PC-9 (cell line): ENCODE results near the gene MYOM1. TPM values are rescaled to one million over a fixed set of nuclear protein-coding genes. Genes with fewer than 3 reads are reported as not detected.
"Not testable (repeated sequence)": the region's sequence is repeated elsewhere in the genome, so short reads cannot be mapped to it uniquely, and the experiment has no call there.

Experiments
- BruUV-seq: library from RNA; stranded (reverse); fragments of 400-500 nt; replicated peaks from 2 replicates; lab custom pipeline; 2021; lab: Mats Ljungman, UMichigan
- CTCF ChIA-PET: fragments of 300-600 bp; sonication (Branson Sonifier 250); formaldehyde crosslinking; loops from one replicate; lab custom pipeline; 2022; ENCODE audit warnings: antibody characterized with exemption; lab: Charles Lee
- POLR2A ChIA-PET: fragments of 300-600 bp; sonication (Branson Sonifier 250); formaldehyde crosslinking; loops from one replicate; lab custom pipeline; 2022; ENCODE audit warnings: antibody characterized with exemption; ENCODE audit not compliant: unreplicated experiment; lab: Charles Lee
- DNase-seq, 2 experiments: peaks; one replicate each; pipeline versions ENCODE4 v3.0.0 to v3.0.0-alpha.2; 2015 to 2022; ENCODE audit warnings: mixed read lengths in 1 of 2
- H2AFZ ChIP-seq: fragments of 200-600 bp; sonication (generic); 2 replicates; pipeline ENCODE4 v1.8.1; 2017; ENCODE audit warnings: antibody characterized with exemption
- H3F3A ChIP-seq: fragments of 200-600 bp; sonication (generic); 2 replicates; pipeline ENCODE4 v1.8.1; 2017; ENCODE audit warnings: antibody characterized with exemption, mild to moderate bottlenecking, low read depth; ENCODE audit not compliant: insufficient read depth
- H3K27ac ChIP-seq: fragments of 200-600 bp; sonication (generic); 2 replicates; pipeline ENCODE4 v1.6.1; 2016; ENCODE audit warnings: mixed run types
- H3K27me3 ChIP-seq: fragments of 200-600 bp; sonication (generic); 2 replicates; pipeline ENCODE4 v1.6.1; 2016; ENCODE audit warnings: low read depth, mixed run types; ENCODE audit not compliant: insufficient read depth
- H3K36me3 ChIP-seq: fragments of 200-600 bp; sonication (generic); 2 replicates; pipeline ENCODE4 v1.6.1; 2016; ENCODE audit warnings: low read depth, mixed run types
- H3K4me1 ChIP-seq: fragments of 200-600 bp; sonication (generic); replicated peaks from 2 replicates; pipeline ENCODE4 v1.6.1; 2016; ENCODE audit warnings: mixed run types; ENCODE audit not compliant: insufficient read depth
- H3K4me2 ChIP-seq: fragments of 200-600 bp; sonication (generic); 2 replicates; pipeline ENCODE4 v1.6.1; 2017; ENCODE audit warnings: mixed run types
- H3K4me3 ChIP-seq: fragments of 200-600 bp; sonication (generic); 2 replicates; pipeline ENCODE4 v1.6.1; 2016; ENCODE audit warnings: mixed run types
- H3K79me2 ChIP-seq: fragments of 200-600 bp; sonication (generic); 2 replicates; pipeline ENCODE4 v1.6.1; 2017; ENCODE audit warnings: low read depth, mixed run types
- H3K9me2 ChIP-seq: fragments of 200-600 bp; sonication (generic); 2 replicates; pipeline ENCODE4 v1.8.1; 2017; ENCODE audit warnings: mild to moderate bottlenecking; ENCODE audit not compliant: insufficient read depth
- H3K9me3 ChIP-seq: fragments of 200-600 bp; sonication (generic); 2 replicates; pipeline ENCODE4 v1.8.1; 2016; ENCODE audit warnings: low read depth; ENCODE audit not compliant: insufficient read depth
- H4K20me1 ChIP-seq: fragments of 200-600 bp; sonication (generic); 2 replicates; pipeline ENCODE4 v1.8.1; 2017; ENCODE audit not compliant: insufficient read depth
- EZH2 ChIP-seq: fragments of 200-600 bp; sonication (generic); IDR thresholded peaks from 2 replicates; pipeline ENCODE4 v1.8.0; 2017; ENCODE audit warnings: antibody characterized with exemption, low read depth
- intact Hi-C: fragments of 100-400 bp; cut with micrococcal nuclease; formaldehyde crosslinking; loops from one replicate; pipeline ENCODE4 v1.10.0; 2022; ENCODE audit not compliant: unreplicated experiment
- total RNA-seq: library from RNA; stranded (reverse); gene quantifications from 2 replicates; pipeline ENCODE4 v1.2.3, GENCODE V29; 2021
- TF ChIP-seq, protein P1 (sequence below): fragments of 200-600 bp; sonication (generic); conservative IDR thresholded peaks from 2 replicates; pipeline ENCODE4 v1.6.1; 2017; ENCODE audit warnings: mixed run types, antibody characterized with exemption, mild to moderate bottlenecking, moderate library complexity

Gene MYOM1
- total RNA-seq, 1 experiment from 2014 or later = 1.3 TPM

DNA sequence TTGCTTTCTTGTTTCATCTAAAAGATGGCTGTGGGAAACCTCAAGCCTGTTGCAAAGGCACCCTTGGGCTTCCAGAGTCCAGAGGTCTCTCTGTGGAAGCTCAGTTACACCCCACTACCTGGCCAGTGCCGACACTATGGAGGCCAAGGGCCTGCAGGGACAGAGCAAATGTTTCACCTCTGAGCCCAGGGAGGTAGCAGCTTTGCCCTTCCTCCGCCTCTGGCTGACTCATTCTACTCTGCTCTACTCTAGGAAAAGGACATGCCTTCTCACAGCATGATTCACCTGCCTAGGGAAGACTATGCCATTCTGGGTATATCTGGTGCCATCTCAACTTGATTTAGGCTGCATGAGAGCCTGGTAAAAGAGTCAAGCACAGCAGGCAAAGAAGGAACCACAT, 12.2 kb downstream of the MYOM1 start:
- Histone ChIP-seq H3K27me3 (no peaks in the 10 kb centered on the region), H3K4me2 (peak overlapping the region; percentile 21; the same call in 1 of the 2 replicates), H3F3A (no peaks in the 10 kb centered on the region), H4K20me1 (no peaks in the 10 kb centered on the region), H3K4me3 (no peak overlapping the region), H3K27ac (no peak overlapping the region), H3K9me3 (peaks cover 4% of the 10 kb centered on the region; the same call in 1 of the 2 replicates), H3K79me2 (no peaks in the 10 kb centered on the region), H3K36me3 (no peaks in the 10 kb centered on the region), H3K4me1 (peaks cover 35% of the 10 kb centered on the region), H2AFZ (no peak overlapping the region), H3K9me2 (no peaks in the 10 kb centered on the region)
- intact Hi-C loops = no loop called here
- no TSS peak for BruUV-seq
- POLR2A ChIA-PET = no interaction called here
- DNase-seq = peak; percentile 33 to 55
- no peak for TF ChIP-seq EZH2
- TF ChIP-seq, protein P1, sequence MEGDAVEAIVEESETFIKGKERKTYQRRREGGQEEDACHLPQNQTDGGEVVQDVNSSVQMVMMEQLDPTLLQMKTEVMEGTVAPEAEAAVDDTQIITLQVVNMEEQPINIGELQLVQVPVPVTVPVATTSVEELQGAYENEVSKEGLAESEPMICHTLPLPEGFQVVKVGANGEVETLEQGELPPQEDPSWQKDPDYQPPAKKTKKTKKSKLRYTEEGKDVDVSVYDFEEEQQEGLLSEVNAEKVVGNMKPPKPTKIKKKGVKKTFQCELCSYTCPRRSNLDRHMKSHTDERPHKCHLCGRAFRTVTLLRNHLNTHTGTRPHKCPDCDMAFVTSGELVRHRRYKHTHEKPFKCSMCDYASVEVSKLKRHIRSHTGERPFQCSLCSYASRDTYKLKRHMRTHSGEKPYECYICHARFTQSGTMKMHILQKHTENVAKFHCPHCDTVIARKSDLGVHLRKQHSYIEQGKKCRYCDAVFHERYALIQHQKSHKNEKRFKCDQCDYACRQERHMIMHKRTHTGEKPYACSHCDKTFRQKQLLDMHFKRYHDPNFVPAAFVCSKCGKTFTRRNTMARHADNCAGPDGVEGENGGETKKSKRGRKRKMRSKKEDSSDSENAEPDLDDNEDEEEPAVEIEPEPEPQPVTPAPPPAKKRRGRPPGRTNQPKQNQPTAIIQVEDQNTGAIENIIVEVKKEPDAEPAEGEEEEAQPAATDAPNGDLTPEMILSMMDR = no peak
- CTCF ChIA-PET = no interaction called here

DNA sequence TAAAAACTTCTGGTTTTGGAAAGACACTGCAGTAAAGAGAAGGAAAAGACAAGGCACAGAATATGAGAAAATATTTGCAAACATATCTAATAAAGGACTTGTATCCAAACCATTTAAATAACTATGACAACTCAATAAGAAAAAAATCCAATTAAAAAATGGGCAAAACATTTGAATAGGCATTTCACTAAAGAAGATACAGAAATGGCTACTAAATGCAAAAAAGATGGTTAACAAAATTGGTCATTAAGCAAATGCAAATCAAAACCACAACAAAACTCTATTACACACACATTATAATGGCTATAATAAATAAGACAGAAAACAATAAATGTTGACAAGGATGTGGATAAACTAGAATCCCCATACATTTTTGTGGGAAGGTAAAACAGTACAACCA, 14.5 kb downstream of the MYOM1 start:
- no TSS peak for BruUV-seq
- DNase-seq = no peak
- H3K4me2 ChIP-seq = no peak overlapping the region
- intact Hi-C loops = no loop called here
- no peaks in the 10 kb centered on the region for H3K9me2 ChIP-seq
- no peak overlapping the region for H3K4me3 ChIP-seq
- H3K27ac ChIP-seq = no peak overlapping the region
- H2AFZ ChIP-seq = no peak overlapping the region
- H4K20me1 ChIP-seq = no peaks in the 10 kb centered on the region
- POLR2A ChIA-PET = no interaction called here
- no peaks in the 10 kb centered on the region for H3K79me2 ChIP-seq
- H3K36me3 ChIP-seq = no peaks in the 10 kb centered on the region
- H3K27me3 ChIP-seq = no peaks in the 10 kb centered on the region
- CTCF ChIA-PET = no interaction called here
- H3K4me1 ChIP-seq = peaks cover 30% of the 10 kb centered on the region
- no peak for TF ChIP-seq EZH2
- TF ChIP-seq, protein P1 = no peak
- peaks cover 4% of the 10 kb centered on the region; the same call in 1 of the 2 replicates for H3K9me3 ChIP-seq
- H3F3A ChIP-seq = no peaks in the 10 kb centered on the region

DNA sequence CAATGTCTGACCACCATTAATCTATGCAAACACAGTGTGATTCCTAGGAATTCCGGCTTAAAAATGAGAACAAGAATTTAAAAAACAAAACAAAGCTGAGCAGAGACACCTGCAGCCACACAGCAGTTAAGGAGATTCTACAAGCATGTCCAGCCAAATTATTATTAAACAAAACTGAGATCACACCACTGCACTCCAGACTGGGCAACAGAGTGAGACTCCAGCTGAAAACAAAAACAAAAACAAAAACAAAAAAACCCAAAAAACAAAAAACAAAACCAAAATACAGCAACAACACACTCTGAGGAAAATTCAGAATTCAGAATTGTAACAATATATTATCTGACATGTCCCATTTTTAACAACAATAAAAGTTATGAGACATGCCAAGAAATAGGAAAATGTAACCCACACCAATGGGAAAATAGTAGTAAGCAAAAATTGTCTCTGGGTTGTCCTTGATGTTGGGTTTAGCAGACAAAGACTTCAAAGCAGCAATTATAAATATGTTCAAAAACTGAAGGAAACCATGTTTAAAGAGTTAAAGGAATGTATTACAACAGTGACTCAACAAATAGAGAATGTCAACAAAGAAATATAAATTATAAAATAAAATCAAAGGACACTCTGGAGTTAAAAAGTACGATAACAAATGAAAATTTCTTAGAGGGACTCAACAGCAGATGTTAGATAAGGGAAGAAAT, 19.7 kb downstream of the MYOM1 start:
- ChIA-PET CTCF (no interaction called here), POLR2A (no interaction called here)
- no peak for DNase-seq
- TF ChIP-seq, protein P1 = no peak
- no peak for TF ChIP-seq EZH2
- H3K36me3 ChIP-seq = no peaks in the 10 kb centered on the region
- H3K4me3 ChIP-seq = no peak overlapping the region
- H3K9me3 ChIP-seq = peaks cover under 1% of the 10 kb centered on the region; the same call in 1 of the 2 replicates
- H3K4me2 ChIP-seq = no peak overlapping the region
- H4K20me1 ChIP-seq = no peaks in the 10 kb centered on the region
- H3K27ac ChIP-seq = no peak overlapping the region
- no TSS peak for BruUV-seq
- no peaks in the 10 kb centered on the region for H3F3A ChIP-seq
- intact Hi-C loops = no loop called here
- no peaks in the 10 kb centered on the region for H3K4me1 ChIP-seq
- no peaks in the 10 kb centered on the region for H3K27me3 ChIP-seq
- H3K9me2 ChIP-seq = no peaks in the 10 kb centered on the region
- H2AFZ ChIP-seq = no peak overlapping the region
- no peaks in the 10 kb centered on the region for H3K79me2 ChIP-seq

DNA sequence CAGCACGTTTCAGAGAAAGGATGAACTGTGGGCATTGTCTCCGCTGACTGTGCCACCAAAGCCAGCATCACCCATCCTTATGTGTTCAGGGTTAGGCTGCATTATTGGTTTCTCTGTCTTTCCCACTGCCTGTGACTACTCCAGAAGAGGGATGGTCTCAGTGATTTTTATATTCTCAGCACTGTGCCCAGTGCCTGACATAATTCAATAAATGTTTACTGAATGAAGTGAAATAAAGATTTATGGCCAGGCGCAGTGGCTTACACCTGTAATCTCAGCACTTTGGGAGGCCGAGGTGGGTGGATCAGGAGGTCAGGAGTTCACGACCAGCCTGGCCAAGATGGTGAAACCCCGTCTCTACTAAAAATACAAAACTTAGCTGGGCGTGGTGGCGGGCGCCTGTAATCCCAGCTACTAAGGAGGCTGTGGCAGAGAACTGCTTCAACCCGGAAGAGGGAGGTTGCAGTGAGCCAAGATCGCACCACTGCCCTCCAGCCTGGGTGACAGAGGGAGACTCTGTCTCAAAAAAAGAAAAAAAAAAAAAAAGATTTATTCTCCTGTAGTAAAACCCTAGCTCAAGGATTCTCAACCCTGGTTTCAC, 21.4 kb downstream of the MYOM1 start:
- CTCF ChIA-PET, intact Hi-C loops, H3F3A ChIP-seq, DNase-seq, H3K4me1 ChIP-seq, H3K36me3 ChIP-seq, H4K20me1 ChIP-seq, H2AFZ ChIP-seq, H3K4me3 ChIP-seq, H3K9me2 ChIP-seq, BruUV-seq, H3K79me2 ChIP-seq, H3K27ac ChIP-seq, POLR2A ChIA-PET, H3K4me2 ChIP-seq, H3K27me3 ChIP-seq, H3K9me3 ChIP-seq: not testable (repeated sequence)
